Activated CD4-positive, alpha-beta T cell treated with anti-CD3 and anti-CD28 coated beads, Interleukin-2, amount 50 U/mL, for 16 hours (primary cell): ENCODE data around the gene TRMT10A.
"Not testable (repeated sequence)": the region's sequence is repeated elsewhere in the genome, so short reads cannot be mapped to it uniquely, and the experiment has no call there.

Source experiments
- DNase-seq: peaks from one replicate; pipeline ENCODE4 v3.0.0-alpha.2; 2020

The TRMT10A gene

DNA sequence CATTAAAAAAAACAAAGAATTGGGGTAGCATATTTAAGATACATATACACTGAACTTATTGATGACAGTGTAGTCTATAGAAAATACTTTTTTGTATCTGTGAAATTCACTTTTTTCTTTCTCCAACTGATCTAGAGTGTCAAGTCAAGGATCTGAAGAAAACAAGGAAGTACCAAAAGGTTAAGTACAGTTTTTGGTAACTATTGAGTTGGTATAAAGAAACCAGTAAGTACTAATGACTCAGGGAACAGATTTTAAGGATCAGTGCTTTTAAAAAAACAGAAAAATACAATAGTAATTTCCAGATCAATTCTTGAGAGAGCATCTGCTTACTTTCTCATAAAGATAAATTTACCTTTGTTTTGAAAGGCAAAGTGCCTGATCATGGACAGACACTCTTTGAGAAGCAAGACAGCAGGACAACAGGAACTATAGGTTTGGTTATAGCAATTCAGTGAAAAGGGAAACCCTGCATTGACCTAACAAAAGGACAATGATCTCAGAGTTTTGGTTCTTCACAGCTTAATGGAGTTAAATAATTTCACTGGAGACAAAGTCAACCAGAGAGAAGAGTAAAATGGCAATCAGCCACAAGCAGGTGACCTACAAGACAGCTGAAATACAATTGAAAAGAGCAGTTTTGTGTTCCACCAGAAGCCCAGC is 23.4 kb downstream of the TRMT10A start:
- no peak for DNase-seq

DNA sequence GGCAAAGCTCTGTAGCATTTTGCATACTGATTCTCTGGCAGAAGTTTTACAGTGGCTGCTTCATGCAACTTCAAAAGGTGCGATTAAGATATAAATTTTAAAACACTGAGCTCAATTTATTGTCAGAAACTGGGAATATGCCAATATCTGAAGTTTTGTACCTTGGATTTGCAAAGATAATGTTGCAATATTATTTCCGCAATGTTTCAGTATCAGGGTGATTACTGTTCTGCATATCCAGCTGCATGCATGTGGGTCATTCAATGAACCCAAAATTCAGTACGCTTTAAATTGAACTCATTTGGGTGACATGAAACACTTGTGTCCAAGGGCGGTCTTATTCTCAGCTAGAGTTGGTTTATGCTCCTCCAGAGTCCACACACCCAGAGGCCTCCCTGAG is 26.2 kb downstream of the TRMT10A start:
- DNase-seq, result no peak

DNA sequence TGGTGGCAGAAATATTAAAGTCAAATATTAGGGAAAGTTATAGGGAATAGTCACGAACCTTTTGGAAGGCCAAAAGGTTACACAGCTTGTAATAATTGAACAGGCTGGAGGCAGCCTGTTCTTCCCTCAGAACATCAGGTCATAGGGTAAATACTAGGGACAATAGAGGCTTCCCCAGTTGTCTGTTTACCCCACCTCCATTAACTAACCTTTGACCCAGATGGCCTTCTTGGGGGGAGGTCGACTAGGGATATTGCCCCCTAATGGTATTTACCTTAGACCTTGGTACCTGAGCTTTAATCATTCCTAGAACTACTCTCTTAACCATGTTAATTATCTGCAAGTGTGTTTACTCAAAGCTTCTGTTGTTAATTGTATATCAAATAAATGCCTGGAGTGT is 27.0 kb downstream of the TRMT10A start:
- DNase-seq, result no peak

DNA sequence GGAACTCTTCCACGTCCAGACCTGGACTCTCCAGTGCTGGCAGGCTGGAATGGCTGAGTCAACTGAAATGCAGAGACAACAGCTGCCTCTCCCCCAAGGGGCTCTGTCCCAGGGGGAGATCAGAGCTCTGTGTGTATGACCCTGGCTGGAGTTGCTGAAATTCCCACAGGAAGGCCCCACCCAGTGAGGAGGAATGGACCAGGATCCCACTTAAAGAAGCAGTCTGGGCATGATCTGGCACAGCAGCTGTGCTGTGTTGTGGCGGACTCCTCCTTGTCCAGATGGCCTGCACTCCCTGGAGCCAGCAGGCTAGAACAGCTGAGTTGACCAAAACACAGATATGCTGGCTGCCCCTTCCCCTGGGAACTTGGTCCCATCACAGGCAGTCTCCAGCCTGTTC is 27.6 kb downstream of the TRMT10A start:
- DNase-seq, result no peak

DNA sequence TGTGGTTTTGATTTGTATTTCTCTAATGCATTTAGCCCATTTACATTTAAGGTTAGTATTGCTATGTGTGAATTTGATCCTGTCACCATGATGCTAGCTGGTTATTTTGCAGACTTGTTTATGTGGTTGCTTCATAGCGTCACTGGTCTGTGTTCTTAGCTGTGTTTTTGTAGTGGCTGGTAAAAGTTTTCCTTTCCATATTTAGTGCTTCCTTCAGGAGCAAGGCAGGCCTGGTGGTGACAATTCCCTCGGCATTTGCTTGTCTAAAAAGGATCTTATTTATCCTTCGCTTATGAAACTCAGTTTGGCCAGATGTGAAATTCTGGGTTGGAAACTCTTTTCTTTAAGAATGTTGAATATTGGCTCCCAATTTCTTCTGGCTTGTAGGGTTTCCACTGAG is 29.1 kb downstream of the TRMT10A start:
- not testable (repeated sequence) for DNase-seq

DNA sequence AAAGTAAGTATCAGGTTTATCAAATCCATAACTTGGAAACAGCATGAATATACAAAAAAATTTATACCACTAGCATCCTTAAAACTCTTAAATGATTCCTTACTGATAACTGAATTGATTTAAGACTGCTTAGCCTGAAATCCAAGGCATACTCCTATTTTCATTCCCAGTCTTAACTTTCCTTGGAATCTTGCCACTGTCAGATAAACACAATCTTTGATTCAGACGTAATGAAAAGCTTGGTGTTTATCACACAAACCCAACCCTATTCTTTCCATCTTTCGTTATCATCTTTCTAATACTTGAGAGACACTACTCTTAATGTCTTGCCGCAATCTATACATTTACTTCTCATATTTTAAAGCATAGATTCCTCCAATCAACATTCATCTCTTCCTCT is 33.9 kb downstream of the TRMT10A start:
- no peak for DNase-seq

DNA sequence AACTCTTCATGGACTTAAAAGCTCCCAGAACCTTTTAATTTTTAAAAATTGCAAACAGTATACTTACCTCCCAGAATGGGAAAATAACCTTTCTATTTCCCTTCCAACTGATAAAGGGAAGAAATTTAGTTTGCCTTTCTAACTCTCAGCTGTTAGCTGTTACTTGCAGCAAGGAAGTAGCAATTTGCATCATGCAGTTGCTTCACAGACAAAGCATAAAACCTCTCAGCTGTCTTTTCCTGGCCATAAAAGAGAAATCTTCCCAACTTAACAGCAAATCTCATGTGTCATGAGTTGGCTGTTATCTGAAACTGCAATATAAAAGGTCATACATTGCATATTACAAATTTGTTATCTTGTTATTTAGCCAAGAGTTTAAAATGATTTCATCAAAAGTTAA is 34.6 kb downstream of the TRMT10A start:
- DNase-seq, result no peak

DNA sequence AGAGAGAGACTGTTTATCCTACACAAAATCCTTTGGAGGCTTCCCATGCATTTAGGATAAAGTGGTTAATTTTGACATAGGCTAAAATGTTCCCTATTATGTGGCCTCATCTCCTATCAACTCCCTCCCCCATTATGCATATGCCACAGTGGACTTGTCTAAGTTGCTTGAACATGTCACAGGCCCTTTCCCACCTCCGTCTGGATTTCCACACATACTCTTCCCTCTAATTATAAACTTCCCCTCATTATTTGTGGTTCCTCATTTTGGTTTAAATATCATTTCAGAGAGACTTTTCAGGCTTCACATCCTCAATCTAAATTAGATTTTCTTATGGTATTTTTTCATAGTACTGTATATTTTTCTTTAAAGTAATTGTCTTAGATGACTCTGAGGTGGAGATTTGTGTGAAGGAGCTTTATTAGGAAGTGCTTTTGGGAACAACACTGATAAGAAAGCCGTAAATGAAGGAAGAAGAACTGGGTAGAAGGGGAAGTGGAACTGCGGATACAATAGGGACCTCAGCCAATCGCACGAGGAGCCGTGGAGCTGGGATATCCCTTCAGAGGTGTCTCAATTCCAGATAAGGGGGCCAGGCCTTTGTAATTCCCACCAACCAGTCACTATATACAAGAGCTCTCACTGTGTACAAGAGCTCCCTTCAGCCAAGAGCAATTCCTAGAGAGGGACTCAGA is 45.1 kb downstream of the TRMT10A start:
- no peak for DNase-seq

DNA sequence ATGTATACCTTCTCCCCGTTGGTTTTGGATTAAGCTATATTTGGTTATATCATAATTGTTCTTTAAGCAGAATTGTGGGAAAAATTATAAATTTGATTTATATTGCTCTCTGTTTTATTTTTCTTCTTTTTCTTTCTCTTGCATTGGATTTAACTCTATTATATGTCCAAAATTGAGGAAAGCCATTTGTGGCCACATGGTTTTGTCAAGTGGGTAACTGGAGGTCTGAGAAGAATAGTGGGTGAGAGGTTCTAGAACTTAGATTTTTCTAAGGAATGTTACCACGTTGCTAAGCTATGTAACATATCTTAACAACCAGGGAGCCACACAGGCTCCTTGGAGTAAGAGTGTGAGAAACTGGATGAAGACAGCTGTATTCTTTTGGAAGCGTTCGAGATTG is 53.1 kb downstream of the TRMT10A start, which contains the start of gene C4orf17:
Gene C4orf17, plus strand, starts transcription at position 301 of the 400 bp plus-strand sequence. CDS start 2,061 bp downstream, outside the sequence.
- DNase-seq, result no peak

DNA sequence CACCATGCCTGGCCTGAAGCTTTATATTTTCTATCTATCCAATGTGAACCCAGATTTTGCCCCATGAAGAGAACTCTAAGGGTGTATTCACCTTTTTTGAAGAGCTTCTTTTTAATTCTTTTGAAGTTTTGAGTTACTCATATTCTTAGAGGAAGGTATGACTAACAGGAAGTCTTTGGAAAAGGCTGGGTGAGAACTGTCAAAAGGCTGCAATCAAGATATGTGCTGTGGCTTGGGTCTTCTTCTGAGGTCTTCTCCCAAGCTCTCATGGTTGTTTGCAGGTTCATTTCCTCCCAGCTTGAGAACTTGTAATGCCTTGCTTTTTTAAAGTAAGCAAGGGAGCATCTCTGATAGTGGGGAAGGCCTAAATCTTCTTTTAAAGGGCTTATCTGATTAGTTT is 56.1 kb downstream of the TRMT10A start:
- peak; percentile 88 for DNase-seq

DNA sequence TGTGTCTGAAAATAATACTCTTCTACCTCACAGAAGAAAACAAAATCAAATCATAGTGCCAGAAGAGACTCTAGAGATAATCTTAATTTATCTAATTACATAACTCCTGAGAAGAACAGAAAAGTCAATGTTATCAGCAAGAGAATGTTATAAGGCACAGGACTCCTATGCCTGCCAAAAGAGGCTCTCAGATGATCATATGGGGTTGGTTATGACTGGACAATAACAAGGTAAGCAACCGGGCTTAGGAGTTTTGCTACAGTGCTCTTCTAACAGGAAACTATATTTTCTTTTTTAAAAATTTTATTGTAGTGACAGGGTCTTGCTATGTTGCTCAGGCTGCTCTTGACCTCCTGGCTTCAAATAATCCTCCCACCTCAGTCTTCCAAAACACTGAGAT is 56.5 kb downstream of the TRMT10A start:
- DNase-seq, result peak; percentile 43

DNA sequence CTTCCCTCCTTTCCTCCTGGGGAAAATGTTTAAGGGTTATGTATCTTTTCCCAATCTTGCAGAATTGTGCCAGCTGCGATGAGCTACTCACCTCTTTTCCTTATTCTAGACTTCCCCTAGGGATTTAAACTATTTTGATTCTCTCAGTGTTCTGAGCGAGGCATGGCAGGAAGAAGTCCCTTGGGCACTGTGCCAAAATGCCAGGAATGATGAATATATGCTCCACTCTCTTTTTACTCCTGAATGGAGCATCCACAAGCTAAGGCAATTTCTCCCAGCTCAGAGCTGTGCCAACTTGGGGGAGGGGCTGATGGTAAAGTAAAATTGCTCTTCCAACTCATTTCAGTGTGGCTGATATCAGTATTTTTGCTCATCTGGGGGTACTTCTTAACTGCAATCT is 57.1 kb downstream of the TRMT10A start:
- no peak for DNase-seq

DNA sequence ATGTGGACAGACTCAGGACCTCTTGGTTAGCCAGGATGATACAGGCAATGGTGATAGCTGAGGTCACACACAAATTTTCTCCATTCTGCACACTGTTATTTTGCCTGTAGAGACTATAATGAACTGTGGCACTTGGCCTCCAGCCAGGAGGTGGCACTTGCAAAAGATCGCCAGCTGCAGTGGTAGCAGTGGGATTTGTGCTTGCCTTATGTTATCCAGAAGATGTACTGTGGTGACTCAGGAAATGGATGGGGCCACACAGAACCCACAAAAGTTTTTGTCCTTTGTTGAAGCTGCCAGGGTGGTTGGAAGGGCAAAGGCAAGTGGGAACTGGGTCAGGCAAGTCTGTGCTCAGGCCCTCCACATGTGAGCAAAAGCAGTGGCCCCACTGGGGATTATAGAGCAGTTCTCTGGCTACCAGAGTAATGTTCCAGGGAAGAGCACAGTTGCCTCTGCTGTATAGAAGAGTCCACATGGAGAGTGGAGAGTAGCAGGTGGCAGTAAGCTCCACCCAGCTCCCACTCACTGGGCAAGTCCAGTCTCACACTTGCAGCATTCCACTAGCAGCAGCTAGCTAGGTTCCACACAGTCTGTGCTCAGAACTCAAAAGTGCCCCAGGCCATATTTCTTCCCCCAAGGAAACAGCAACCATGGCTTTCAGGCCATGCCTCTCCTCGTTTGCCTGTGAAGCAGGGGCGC is 58.9 kb downstream of the TRMT10A start:
- peak; percentile 3 for DNase-seq
